ENCODE data around the gene WHRN. TPM values are rescaled to one million over a fixed set of nuclear protein-coding genes. Genes with fewer than 3 reads are reported as not detected.
A peak's percentile ranks its signal among the peaks of the same experiment; 100 is the strongest.

WHRN gene
- total RNA-seq, 1 donor from 2014 or later = 0.80 TPM

DNA sequence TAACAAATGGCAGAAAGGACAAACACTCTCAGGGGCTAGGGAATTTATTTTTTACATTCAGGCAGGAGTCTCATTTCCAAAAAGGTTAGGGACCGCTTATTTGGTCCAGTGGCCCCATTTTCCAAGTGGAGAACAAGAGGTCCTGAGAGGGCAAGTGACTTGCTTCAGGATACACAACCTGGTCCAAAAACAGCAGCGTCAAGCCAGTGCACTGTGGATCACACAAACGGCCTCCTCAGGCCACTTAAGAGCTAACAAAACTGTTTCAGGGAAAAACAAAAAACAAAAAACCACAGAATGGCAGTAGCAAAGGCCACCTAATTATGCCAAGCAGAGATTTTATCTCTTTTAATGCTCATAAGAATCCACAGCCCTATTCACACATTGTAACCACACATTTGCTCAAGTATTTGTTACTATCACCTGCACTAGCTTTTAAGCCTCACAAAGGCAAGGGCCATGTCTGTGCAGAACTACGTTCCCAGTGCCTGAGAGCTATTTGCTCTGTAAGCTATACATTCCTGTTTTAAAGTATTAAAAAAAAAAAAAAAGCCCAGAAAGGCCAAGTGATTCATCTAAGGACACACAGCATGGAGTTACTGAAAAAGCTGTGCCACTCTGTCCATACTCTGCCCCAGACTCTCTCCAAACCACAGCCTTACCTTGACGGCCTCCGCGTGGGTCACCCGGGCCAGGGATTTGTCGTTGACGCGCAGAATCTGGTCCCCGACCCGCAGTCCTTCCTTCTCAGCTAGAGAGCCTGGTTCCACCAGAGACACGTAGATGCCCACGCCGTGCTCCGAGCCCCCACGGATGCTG lies 1.5 kb downstream of the WHRN start:
- no peak for DNase-seq
- intact Hi-C loops (cut with micrococcal nuclease) = no loop called here
- TF ChIP-seq, protein P1, sequence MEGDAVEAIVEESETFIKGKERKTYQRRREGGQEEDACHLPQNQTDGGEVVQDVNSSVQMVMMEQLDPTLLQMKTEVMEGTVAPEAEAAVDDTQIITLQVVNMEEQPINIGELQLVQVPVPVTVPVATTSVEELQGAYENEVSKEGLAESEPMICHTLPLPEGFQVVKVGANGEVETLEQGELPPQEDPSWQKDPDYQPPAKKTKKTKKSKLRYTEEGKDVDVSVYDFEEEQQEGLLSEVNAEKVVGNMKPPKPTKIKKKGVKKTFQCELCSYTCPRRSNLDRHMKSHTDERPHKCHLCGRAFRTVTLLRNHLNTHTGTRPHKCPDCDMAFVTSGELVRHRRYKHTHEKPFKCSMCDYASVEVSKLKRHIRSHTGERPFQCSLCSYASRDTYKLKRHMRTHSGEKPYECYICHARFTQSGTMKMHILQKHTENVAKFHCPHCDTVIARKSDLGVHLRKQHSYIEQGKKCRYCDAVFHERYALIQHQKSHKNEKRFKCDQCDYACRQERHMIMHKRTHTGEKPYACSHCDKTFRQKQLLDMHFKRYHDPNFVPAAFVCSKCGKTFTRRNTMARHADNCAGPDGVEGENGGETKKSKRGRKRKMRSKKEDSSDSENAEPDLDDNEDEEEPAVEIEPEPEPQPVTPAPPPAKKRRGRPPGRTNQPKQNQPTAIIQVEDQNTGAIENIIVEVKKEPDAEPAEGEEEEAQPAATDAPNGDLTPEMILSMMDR (IDR thresholded peaks at IDR 0.05; ENCODE audit: borderline replicate concordance) = no peak
- Histone ChIP-seq H3K27me3 (ENCODE audit: low read depth) (peaks cover 98% of the 10 kb centered on the region), H3K36me3 (no peaks in the 10 kb centered on the region), H3K4me3 (peak overlapping the region; percentile 70), H3K4me1 (peaks cover 19% of the 10 kb centered on the region), H3K9me3 (replicated peaks) (no peaks in the 10 kb centered on the region), H3K27ac (replicated peaks) (no peak overlapping the region)

DNA sequence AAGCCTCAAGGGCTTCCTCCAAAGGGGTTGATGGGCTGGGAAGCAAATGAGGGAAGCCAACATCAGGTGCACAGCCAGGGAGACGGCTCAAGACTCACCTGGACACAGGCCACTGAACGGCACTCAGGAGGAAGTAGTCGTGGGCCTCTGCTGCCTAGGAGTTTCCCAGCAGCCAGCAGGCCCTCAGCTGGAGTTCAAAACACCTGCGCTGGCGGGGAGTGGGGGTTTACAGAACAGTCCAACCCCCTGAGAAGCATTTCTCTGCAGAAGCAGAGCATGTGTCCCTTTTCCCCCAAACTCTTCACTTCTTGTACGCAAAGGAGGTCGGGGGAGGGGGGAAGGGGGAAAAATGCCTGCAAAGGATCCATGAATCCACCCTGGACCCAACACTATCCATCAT lies 2.3 kb downstream of the WHRN start:
- intact Hi-C loops (cut with micrococcal nuclease) = no loop called here
- H3K36me3 ChIP-seq = no peaks in the 10 kb centered on the region
- no peak for DNase-seq
- H3K27me3 ChIP-seq (ENCODE audit: low read depth) = peaks cover 98% of the 10 kb centered on the region
- H3K4me3 ChIP-seq = no peak overlapping the region
- H3K9me3 ChIP-seq (replicated peaks) = no peaks in the 10 kb centered on the region
- TF ChIP-seq, protein P1 (IDR thresholded peaks at IDR 0.05; ENCODE audit: borderline replicate concordance) = no peak
- no peak overlapping the region for H3K27ac ChIP-seq (replicated peaks)
- H3K4me1 ChIP-seq = peaks cover 19% of the 10 kb centered on the region

DNA sequence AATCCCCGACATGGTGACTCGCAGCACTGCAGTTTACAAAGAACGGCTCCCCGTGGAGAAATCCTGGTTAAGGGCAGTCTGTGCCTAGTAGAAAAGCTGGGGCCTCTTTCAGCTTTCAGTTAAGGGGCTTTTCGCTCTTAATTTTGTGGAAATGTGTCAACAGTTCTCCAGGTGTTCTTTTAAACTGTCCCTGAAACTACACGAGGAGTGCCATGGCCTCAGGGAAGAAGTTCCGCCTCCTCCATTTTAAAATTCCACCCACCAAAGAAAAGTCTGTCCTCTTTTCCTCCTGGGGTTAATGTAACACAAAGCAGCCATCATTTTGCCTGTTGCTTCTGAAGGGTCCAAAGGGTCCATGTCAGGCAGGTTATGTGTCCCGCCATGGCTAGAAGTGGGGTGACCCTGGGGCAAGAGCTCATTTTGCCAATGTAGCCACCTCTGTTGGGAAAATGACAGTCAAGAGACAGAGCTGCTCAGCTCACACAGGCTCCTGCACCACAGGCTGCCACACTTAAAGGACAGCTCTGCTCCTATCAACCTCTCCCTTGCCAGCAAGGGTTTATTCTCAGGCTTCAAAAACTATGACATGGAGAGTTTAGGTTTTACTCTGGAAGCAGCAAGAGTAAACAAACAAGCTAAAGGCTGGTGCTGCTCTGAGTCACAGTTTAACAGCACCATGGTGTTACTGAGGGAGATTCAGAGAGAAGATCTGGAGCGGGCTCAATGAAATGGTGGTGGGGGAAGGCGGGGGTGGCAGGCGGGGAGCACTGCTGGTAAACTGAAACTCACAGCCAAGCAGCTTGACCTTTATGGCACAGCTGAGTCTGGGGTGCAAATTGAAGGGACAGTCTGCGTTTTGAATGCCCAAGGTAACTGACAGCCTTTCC lies 3.2 kb downstream of the WHRN start:
- Histone ChIP-seq H3K27ac (replicated peaks) (no peak overlapping the region), H3K4me1 (peaks cover 19% of the 10 kb centered on the region), H3K36me3 (no peaks in the 10 kb centered on the region), H3K27me3 (ENCODE audit: low read depth) (peaks cover 98% of the 10 kb centered on the region), H3K4me3 (no peak overlapping the region), H3K9me3 (replicated peaks) (no peaks in the 10 kb centered on the region)
- intact Hi-C loops (cut with micrococcal nuclease) = no loop called here
- DNase-seq = no peak
- TF ChIP-seq, protein P1 (IDR thresholded peaks at IDR 0.05; ENCODE audit: borderline replicate concordance) = no peak

DNA sequence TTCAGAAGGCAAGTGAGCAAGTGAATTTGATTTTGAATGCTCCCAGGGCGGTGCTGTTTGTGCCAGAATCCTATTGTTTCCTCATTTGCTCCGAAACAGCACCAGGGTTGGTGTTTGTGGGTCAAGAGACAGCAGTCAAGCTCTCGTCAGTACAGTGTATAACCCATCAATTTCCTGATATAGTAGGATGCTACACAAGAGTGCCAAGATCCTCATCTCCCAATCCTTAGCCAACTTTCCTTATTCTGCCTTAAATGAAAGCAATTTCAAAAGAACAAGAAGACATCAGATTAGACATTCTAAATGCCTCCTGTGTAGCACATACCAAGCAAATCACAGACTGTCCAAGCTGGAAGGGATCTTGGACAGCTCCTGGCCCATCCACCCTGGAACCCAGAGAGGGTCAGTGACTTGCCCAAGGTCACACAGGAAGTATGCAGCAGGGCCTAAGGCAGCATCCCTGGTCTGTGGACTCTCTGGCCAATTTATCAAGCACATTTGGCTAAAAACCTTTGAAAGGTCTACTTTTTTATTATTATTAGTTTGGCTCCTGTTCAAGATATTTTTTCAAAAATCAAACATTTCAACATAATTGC lies 4.5 kb downstream of the WHRN start:
- TF ChIP-seq, protein P1 (IDR thresholded peaks at IDR 0.05; ENCODE audit: borderline replicate concordance) = no peak
- no peak for DNase-seq
- intact Hi-C loops (cut with micrococcal nuclease) = no loop called here
- Histone ChIP-seq H3K27me3 (ENCODE audit: low read depth) (peaks cover 91% of the 10 kb centered on the region), H3K36me3 (no peaks in the 10 kb centered on the region), H3K4me1 (peaks cover 17% of the 10 kb centered on the region), H3K9me3 (replicated peaks) (no peaks in the 10 kb centered on the region), H3K4me3 (no peak overlapping the region), H3K27ac (replicated peaks) (no peak overlapping the region)

DNA sequence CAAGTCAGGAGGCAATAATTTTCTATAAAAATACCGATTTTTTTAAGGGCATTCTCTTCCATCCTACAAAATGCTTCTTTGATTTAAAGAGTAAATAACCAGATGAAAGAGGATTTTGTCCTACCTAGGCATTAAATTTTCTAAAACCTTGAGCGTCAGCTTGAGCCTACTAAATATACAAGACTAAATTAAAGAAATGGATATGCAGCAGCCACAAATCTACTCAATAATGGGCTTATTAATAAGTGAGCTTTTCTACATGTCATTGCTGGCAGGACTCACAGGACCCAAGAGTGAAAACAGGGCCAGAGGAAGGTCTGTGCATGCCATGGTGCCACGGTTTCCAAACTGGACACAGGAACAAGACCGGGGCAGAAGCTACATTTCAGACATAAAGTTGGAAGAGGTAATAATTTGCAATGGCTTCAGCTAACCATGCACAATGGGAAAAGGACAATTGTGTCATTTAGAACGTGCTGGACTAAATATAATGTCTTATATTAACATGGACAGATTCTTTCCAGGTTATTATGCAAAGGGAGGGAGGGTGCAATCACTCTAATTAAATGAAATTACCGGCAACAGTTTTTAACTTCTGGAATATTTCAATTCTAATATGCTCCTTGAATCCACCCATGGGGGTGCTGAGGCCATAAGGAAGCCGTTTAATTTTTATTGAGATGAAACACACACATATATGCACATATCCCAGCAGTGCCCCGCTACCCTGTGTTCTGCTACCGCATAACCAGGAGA lies 5.2 kb downstream of the WHRN start:
- intact Hi-C loops (cut with micrococcal nuclease) = no loop called here
- Histone ChIP-seq H3K36me3 (no peaks in the 10 kb centered on the region), H3K4me1 (peaks cover 11% of the 10 kb centered on the region), H3K27ac (replicated peaks) (no peak overlapping the region), H3K27me3 (ENCODE audit: low read depth) (peaks cover 91% of the 10 kb centered on the region), H3K4me3 (no peak overlapping the region), H3K9me3 (replicated peaks) (no peaks in the 10 kb centered on the region)
- TF ChIP-seq, protein P1 (IDR thresholded peaks at IDR 0.05; ENCODE audit: borderline replicate concordance) = no peak
- no peak for DNase-seq
